MM.1S (cell line): ENCODE results near the gene KLHL21.

ENCODE experiments used
- DNase-seq: peaks from one replicate; pipeline ENCODE4 v3.0.0-alpha.2; 2015
- H2AFZ ChIP-seq: fragments of 300-600 bp; sonication (generic); 2 replicates; pipeline ENCODE4 v1.6.0; 2016; ENCODE audit warnings: antibody characterized with exemption, low read length
- H3F3A ChIP-seq: fragments of 300-600 bp; sonication (generic); 2 replicates; pipeline ENCODE4 v1.6.1; 2016; ENCODE audit warnings: mild to moderate bottlenecking, antibody characterized with exemption, low read length, moderate library complexity, mixed read lengths; ENCODE audit not compliant: insufficient read depth
- H3K27ac ChIP-seq: fragments of 300-600 bp; sonication (generic); 2 replicates; pipeline ENCODE4 v1.5.1; 2016; ENCODE audit warnings: mild to moderate bottlenecking, low read length
- H3K27me3 ChIP-seq: fragments of 300-600 bp; sonication (generic); replicated peaks from 2 replicates; pipeline ENCODE4 v1.6.0; 2016; ENCODE audit warnings: low read length; ENCODE audit not compliant: insufficient read depth
- H3K36me3 ChIP-seq: fragments of 300-600 bp; sonication (generic); replicated peaks from 2 replicates; pipeline ENCODE4 v1.6.1; 2016; ENCODE audit warnings: mild to moderate bottlenecking, low read length, mixed read lengths; ENCODE audit not compliant: insufficient read depth
- H3K4me1 ChIP-seq: fragments of 300-600 bp; sonication (generic); 2 replicates; pipeline ENCODE4 v1.6.1; 2016; ENCODE audit warnings: low read length, mixed read lengths
- H3K4me2 ChIP-seq: fragments of 300-600 bp; sonication (generic); 2 replicates; pipeline ENCODE4 v1.6.0; 2016; ENCODE audit warnings: low read depth, low read length
- H3K4me3 ChIP-seq: fragments of 300-600 bp; sonication (generic); 2 replicates; pipeline ENCODE4 v1.5.1; 2016; ENCODE audit warnings: low read length, mixed read lengths
- H3K79me2 ChIP-seq: fragments of 300-600 bp; sonication (generic); 2 replicates; pipeline ENCODE4 v1.6.1; 2016; ENCODE audit warnings: mixed run types, low read length, mixed read lengths
- H3K9ac ChIP-seq: fragments of 300-600 bp; sonication (generic); 2 replicates; pipeline ENCODE4 v1.6.1; 2016; ENCODE audit warnings: low read length, mixed read lengths
- H3K9me2 ChIP-seq: fragments of 300-600 bp; sonication (generic); replicated peaks from 2 replicates; pipeline ENCODE4 v1.6.1; 2016; ENCODE audit warnings: mild to moderate bottlenecking, low read length, mixed read lengths; ENCODE audit not compliant: insufficient read depth
- H3K9me3 ChIP-seq: fragments of 300-600 bp; sonication (generic); replicated peaks from 2 replicates; pipeline ENCODE4 v1.6.1; 2016; ENCODE audit warnings: mild to moderate bottlenecking, low read length, mixed read lengths; ENCODE audit not compliant: insufficient read depth
- H4K20me1 ChIP-seq: fragments of 300-600 bp; sonication (generic); 2 replicates; pipeline ENCODE4 v1.6.1; 2016; ENCODE audit warnings: mild to moderate bottlenecking, low read length, moderate library complexity, mixed read lengths; ENCODE audit not compliant: insufficient read depth
- EZH2 ChIP-seq: fragments of 300-600 bp; sonication (generic); optimal IDR thresholded peaks from 2 replicates; pipeline ENCODE3; 2017; ENCODE audit warnings: low read depth, mild to moderate bottlenecking, antibody characterized with exemption, low read length, mixed read lengths
- EZH2phosphoT487 ChIP-seq: fragments of 300-600 bp; sonication (generic); IDR thresholded peaks from 2 replicates; pipeline ENCODE4 v1.6.1; 2018; ENCODE audit warnings: antibody characterized with exemption, low read length
- TF ChIP-seq, protein P1 (sequence below): fragments of 300-600 bp; sonication (generic); IDR thresholded peaks from 2 replicates; pipeline ENCODE4 v1.5.1; 2016; ENCODE audit warnings: antibody characterized with exemption, low read length, mixed read lengths

KLHL21 gene, protein sequence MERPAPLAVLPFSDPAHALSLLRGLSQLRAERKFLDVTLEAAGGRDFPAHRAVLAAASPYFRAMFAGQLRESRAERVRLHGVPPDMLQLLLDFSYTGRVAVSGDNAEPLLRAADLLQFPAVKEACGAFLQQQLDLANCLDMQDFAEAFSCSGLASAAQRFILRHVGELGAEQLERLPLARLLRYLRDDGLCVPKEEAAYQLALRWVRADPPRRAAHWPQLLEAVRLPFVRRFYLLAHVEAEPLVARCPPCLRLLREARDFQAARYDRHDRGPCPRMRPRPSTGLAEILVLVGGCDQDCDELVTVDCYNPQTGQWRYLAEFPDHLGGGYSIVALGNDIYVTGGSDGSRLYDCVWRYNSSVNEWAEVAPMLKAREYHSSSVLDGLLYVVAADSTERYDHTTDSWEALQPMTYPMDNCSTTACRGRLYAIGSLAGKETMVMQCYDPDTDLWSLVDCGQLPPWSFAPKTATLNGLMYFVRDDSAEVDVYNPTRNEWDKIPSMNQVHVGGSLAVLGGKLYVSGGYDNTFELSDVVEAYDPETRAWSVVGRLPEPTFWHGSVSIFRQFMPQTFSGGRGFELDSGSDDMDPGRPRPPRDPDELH

DNA sequence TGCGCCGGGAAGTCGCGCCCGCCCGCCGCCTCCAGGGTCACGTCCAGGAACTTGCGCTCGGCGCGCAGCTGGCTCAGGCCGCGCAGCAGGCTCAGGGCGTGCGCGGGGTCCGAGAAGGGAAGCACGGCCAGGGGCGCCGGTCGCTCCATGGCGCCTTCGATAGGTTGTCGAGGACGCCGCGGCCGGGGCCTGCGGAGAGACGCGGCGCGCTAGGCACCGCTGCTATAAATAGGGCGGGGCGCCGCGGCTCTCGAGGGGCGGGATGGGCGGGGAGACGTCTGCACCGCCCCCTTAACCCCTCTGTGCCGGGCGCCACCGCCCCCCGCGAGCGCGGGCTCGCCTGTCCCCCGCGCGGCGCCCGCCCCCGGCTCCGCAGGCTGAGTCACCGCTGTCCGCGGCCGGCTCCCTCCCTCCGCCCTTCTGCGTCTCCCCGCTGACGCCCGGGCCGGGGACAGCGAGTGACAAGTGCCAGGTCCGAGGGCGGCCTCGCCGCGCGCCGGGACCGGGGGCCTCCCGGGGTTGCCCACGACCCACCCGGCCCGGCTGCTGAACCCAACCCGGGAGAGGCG, at the start of gene KLHL21:
Gene KLHL21, minus strand, starts transcription at position 201 of the 569 bp plus-strand sequence. Its CDS starts 52 bp downstream, at position 149.
- peaks cover 47% of the 10 kb centered on the region for H3K79me2 ChIP-seq
- H3K9me3 ChIP-seq: no peaks in the 10 kb centered on the region
- 0 out of 2 replicates have a peak, but pooled peaks cover 6% of the 10 kb centered on the region for H3K36me3 ChIP-seq
- peaks cover 8% of the 10 kb centered on the region; the same call in 1 of the 2 replicates for H4K20me1 ChIP-seq
- H3K9ac ChIP-seq: peak within 1 kb of the TSS; percentile 85
- peaks cover 14% of the 10 kb centered on the region for H3K4me1 ChIP-seq
- TF ChIP-seq EZH2 (no peak), EZH2phosphoT487 (no peak)
- TF ChIP-seq, protein P1, sequence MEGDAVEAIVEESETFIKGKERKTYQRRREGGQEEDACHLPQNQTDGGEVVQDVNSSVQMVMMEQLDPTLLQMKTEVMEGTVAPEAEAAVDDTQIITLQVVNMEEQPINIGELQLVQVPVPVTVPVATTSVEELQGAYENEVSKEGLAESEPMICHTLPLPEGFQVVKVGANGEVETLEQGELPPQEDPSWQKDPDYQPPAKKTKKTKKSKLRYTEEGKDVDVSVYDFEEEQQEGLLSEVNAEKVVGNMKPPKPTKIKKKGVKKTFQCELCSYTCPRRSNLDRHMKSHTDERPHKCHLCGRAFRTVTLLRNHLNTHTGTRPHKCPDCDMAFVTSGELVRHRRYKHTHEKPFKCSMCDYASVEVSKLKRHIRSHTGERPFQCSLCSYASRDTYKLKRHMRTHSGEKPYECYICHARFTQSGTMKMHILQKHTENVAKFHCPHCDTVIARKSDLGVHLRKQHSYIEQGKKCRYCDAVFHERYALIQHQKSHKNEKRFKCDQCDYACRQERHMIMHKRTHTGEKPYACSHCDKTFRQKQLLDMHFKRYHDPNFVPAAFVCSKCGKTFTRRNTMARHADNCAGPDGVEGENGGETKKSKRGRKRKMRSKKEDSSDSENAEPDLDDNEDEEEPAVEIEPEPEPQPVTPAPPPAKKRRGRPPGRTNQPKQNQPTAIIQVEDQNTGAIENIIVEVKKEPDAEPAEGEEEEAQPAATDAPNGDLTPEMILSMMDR: no peak
- H3K27me3 ChIP-seq: no peaks in the 10 kb centered on the region
- peak within 1 kb of the TSS; percentile 84 for H2AFZ ChIP-seq
- H3K27ac ChIP-seq: peak within 1 kb of the TSS; percentile 97
- no peaks in the 10 kb centered on the region for H3K9me2 ChIP-seq
- peak within 1 kb of the TSS; percentile 81 for H3K4me2 ChIP-seq
- DNase-seq: peak; percentile 90
- H3F3A ChIP-seq: peaks cover 27% of the 10 kb centered on the region
- peak within 1 kb of the TSS; percentile 81 for H3K4me3 ChIP-seq

DNA sequence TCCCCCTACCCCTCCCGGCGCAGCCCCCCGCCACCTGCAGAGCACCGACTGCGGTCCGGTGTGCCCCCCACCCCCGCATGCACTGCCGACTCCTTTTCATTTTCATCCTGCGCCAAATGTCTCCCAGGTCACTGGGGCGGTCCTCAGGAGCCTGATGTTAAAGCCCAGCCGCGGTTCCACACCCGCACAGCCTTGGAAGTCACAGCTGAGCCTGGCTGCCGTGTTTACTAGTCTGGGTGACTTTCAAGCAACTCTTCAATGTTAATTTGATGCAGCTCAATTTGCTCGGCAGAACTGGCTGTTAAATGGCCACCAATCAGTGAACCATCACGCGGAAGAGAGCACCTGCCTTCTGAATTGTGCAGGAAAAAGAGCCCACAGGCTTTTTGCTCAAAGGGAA, 49.2 kb upstream of the KLHL21 start:
- Histone ChIP-seq H3K27ac (no peak overlapping the region), H3K79me2 (peaks cover 8% of the 10 kb centered on the region; the same call in 1 of the 2 replicates), H2AFZ (no peak overlapping the region), H3K9me3 (no peaks in the 10 kb centered on the region; the same call in 1 of the 2 replicates), H3K36me3 (0 out of 2 replicates have a peak, but pooled peaks cover 8% of the 10 kb centered on the region), H3K27me3 (no peaks in the 10 kb centered on the region), H3K4me3 (no peak overlapping the region), H3K4me2 (no peak overlapping the region), H3F3A (no peaks in the 10 kb centered on the region), H4K20me1 (no peaks in the 10 kb centered on the region), H3K9ac (no peak overlapping the region), H3K4me1 (no peaks in the 10 kb centered on the region), H3K9me2 (no peaks in the 10 kb centered on the region)
- TF ChIP-seq EZH2: no peak
- TF ChIP-seq EZH2phosphoT487: no peak
- TF ChIP-seq, protein P1: no peak
- DNase-seq: no peak

DNA sequence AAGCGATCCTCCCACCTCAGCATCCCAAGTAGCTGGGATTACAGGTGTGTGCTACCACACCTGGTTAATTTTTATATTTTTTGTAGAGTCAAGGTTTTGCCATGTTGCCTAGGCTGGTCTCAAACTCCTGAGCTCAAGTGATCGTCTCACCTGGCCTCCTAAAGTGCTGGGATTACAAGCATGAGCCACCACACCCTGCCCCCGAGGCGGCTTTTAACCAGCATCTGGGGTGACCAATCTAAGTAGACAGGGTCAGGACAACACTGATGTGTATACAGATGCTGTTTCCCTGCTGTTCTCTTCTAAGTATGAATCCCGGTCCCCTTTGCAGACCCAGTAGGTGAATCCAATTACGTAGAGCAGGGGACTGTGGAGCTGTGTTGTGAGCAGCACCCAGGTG, 45.9 kb upstream of the KLHL21 start:
- Histone ChIP-seq H3K4me3 (no peak overlapping the region), H3K9me2 (no peaks in the 10 kb centered on the region), H3K79me2 (no peaks in the 10 kb centered on the region), H2AFZ (no peak overlapping the region), H3K27ac (no peak overlapping the region), H4K20me1 (no peaks in the 10 kb centered on the region), H3K4me2 (no peak overlapping the region), H3F3A (no peaks in the 10 kb centered on the region), H3K36me3 (0 out of 2 replicates have a peak, but pooled peaks cover 8% of the 10 kb centered on the region), H3K9ac (no peak overlapping the region), H3K27me3 (no peaks in the 10 kb centered on the region), H3K4me1 (no peaks in the 10 kb centered on the region), H3K9me3 (no peaks in the 10 kb centered on the region)
- TF ChIP-seq EZH2phosphoT487 (no peak), EZH2 (no peak)
- TF ChIP-seq, protein P1: no peak
- no peak for DNase-seq
